HepG2 (cell line): ENCODE measurements around the gene CCDC142. TPM values are rescaled to one million over a fixed set of nuclear protein-coding genes. Genes with fewer than 3 reads are reported as not detected.

Experiments used
- AGO2 ChIP-seq: fragments of 200-400 bp; formaldehyde crosslinking; optimal IDR thresholded peaks from 2 replicates; pipeline ENCODE3; 2017; ENCODE audit warnings: mild to moderate bottlenecking, low read depth, low read length, moderate library complexity
- DR1 ChIP-seq: sonication (generic); formaldehyde crosslinking; IDR thresholded peaks from 2 replicates; pipeline ENCODE4 v1.8.0; 2021; ENCODE audit warnings: mild to moderate bottlenecking, missing genetic modification reagents, inconsistent platforms
- GTF2F1 ChIP-seq: fragments of 150-350 bp; IDR thresholded peaks from 2 replicates; pipeline ENCODE4 v1.6.1; 2014; ENCODE audit warnings: low read length
- HOXA9 ChIP-seq: sonication (generic); formaldehyde crosslinking; IDR thresholded peaks from 2 replicates; pipeline ENCODE4 v1.8.1; 2022; ENCODE audit warnings: missing genetic modification reagents, mild to moderate bottlenecking, moderate library complexity, borderline replicate concordance
- MLLT10 ChIP-seq: sonication (generic); formaldehyde crosslinking; IDR thresholded peaks from 2 replicates; pipeline ENCODE4 v1.4.0; 2020; ENCODE audit warnings: missing genetic modification reagents
- NFKB2 ChIP-seq: sonication (generic); formaldehyde crosslinking; IDR thresholded peaks from 2 replicates; pipeline ENCODE4 v1.4.0; 2020; ENCODE audit warnings: missing genetic modification reagents, borderline replicate concordance
- POLR2AphosphoS5 ChIP-seq: IDR thresholded peaks from 2 replicates; pipeline ENCODE4 v1.6.1; 2012; ENCODE audit warnings: low read depth, low read length
- RARA ChIP-seq: IDR thresholded peaks from 2 replicates; pipeline ENCODE4 v1.6.1; 2016; ENCODE audit warnings: missing genetic modification reagents, missing compliant biosample characterization
- SNAPC2 ChIP-seq: sonication (generic); formaldehyde crosslinking; IDR thresholded peaks from 2 replicates; pipeline ENCODE4 v1.8.1; 2022; ENCODE audit warnings: mild to moderate bottlenecking, missing genetic modification reagents
- SRY ChIP-seq: sonication (generic); formaldehyde crosslinking; IDR thresholded peaks from 2 replicates; pipeline ENCODE4 v1.8.0; 2022; ENCODE audit warnings: mild to moderate bottlenecking, missing genetic modification reagents
- ZBTB39 ChIP-seq: sonication (generic); formaldehyde crosslinking; IDR thresholded peaks from 2 replicates; pipeline ENCODE4 v1.5.0; 2020; ENCODE audit warnings: missing genetic modification reagents
- ZC3H13 ChIP-seq: sonication (generic); formaldehyde crosslinking; IDR thresholded peaks from 2 replicates; pipeline ENCODE4 v1.8.1; 2023; ENCODE audit warnings: mild to moderate bottlenecking, missing genetic modification reagents, moderate library complexity
- ZFP1 ChIP-seq: IDR thresholded peaks from 2 replicates; pipeline ENCODE4 v1.6.1; 2016
- ZNF30 ChIP-seq: sonication (generic); formaldehyde crosslinking; IDR thresholded peaks from 2 replicates; pipeline ENCODE4 v1.5.0; 2020; ENCODE audit warnings: mild to moderate bottlenecking, missing genetic modification reagents
- ZNF326 ChIP-seq: sonication (generic); formaldehyde crosslinking; IDR thresholded peaks from 2 replicates; pipeline ENCODE4 v1.4.0; 2020; ENCODE audit warnings: missing genetic modification reagents, borderline replicate concordance
- ZNF446 ChIP-seq: sonication (generic); formaldehyde crosslinking; IDR thresholded peaks from 2 replicates; pipeline ENCODE4 v1.5.0; 2020; ENCODE audit warnings: mild to moderate bottlenecking, missing genetic modification reagents
- ZNF557 ChIP-seq: sonication (generic); formaldehyde crosslinking; IDR thresholded peaks from 2 replicates; pipeline ENCODE4 v1.4.0; 2020; ENCODE audit warnings: missing genetic modification reagents
- ZNF784 ChIP-seq: sonication (generic); formaldehyde crosslinking; IDR thresholded peaks from 2 replicates; pipeline ENCODE4 v1.5.1; 2020; ENCODE audit warnings: missing genetic modification reagents, mild to moderate bottlenecking, borderline replicate concordance
- ZSCAN20 ChIP-seq: sonication (generic); formaldehyde crosslinking; IDR thresholded peaks from 2 replicates; pipeline ENCODE4 v1.4.0; 2020; ENCODE audit warnings: missing genetic modification reagents, mild to moderate bottlenecking, borderline replicate concordance
- ZUFSP ChIP-seq: sonication (generic); formaldehyde crosslinking; IDR thresholded peaks from 2 replicates; pipeline ENCODE4 v1.9.0; 2021; ENCODE audit warnings: missing genetic modification reagents, mild to moderate bottlenecking, borderline replicate concordance
- polyA plus RNA-seq, 8 experiments: library from polyadenylated mRNA; depleted of rRNA in 3 of 8; stranded (reverse) in 7 of 8; unstranded in 1 of 8; fragments of >200 nt; fragmentation: Illumina TruSeq in 4 of 8; extraction: Trizol in 4 of 8; gene quantifications; 2 replicates each; pipeline versions ENCODE4 v1.2.1 to v1.2.3, GENCODE V29; 2011 to 2016; ENCODE audit warnings: low read depth in 4 of 8, missing spikeins in 1 of 8, mixed read lengths in 1 of 8; ENCODE audit not compliant: insufficient read depth in 1 of 8
- total RNA-seq, 5 experiments: library from RNA; depleted of rRNA; stranded (reverse); fragments of >200 nt; fragmentation: Illumina TruSeq; extraction: Trizol; gene quantifications; 2 replicates each; pipeline ENCODE4 v1.2.3, GENCODE V29; 2016; ENCODE audit warnings: low read depth in 1 of 5
- TF ChIP-seq, protein P1 (sequence below): sonication (generic); formaldehyde crosslinking; IDR thresholded peaks from 2 replicates; pipeline ENCODE4 v1.8.1; 2023; ENCODE audit warnings: mild to moderate bottlenecking, moderate library complexity, missing genetic modification reagents
- TF ChIP-seq, protein P2 (sequence below): sonication (generic); formaldehyde crosslinking; IDR thresholded peaks from 2 replicates; pipeline ENCODE4 v1.5.0; 2020; ENCODE audit warnings: missing genetic modification reagents

CCDC142 gene
- total and polyA plus RNA-seq, 2 of the 13 experiments (the other 11 are each of a cell fraction or from before 2014, with no cell fraction given), result 14.7 to 30.4 TPM

DNA sequence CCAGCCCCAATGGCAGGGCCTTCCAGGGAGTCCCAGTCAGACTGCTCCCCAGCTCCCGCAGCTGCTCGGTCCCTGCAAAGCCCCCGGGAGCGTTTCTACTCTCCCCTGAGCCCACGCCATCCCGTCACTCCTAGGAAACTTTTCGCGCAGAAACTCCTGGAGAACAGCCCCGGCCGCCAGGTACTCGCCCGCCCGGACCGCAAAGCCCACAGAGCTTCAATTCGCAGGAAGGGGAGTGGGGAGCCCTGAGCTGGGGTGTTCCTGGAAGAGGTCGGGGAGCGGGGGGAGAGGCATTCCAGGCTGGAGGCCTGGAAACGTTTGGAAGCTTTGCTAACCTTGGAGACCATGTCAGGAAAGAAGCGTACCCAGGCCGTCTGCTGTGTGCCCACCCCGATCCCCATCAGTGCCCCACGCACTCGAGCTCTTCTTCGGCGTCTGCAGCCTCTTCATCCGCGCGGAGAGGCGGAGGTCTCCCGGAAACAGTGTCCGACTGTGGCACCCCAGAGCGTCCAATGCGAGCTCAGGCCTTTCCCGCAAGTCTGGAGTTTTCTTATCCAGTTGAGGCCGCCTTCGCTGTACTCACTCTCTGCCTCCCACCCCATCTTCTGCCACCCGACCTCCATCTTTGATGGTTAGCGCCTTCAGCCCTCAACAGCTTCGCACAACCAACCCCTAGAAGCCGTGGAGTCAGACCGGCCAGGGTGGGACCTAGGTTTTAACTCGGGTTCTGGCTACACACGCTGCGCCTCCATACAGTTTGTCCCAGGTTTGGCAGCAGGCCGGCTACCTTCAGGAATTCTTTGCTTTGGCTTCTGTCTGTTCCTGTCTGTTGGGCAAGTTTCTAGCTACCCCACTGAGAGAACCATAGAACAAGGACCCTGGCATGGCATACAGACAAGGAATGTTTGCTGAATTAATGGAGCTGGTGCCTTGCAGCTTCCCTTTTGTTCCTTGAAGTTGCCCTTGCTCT lies 21.0 kb upstream of the CCDC142 start (continued):
- TF ChIP-seq ZBTB39 (CRISPR knock-in tag) (no peak), POLR2AphosphoS5 (peak; percentile 35; the same call in 1 of the 2 replicates), AGO2 (peak; percentile 12), ZNF326 (no peak), ZNF30 (CRISPR knock-in tag) (no peak), MLLT10 (CRISPR knock-in tag) (0 out of 2 replicates have a peak, but pooled peaks have one; percentile 9), ZC3H13 (CRISPR knock-in tag) (peak; percentile 65; the same call in 1 of the 2 replicates), SNAPC2 (CRISPR knock-in tag) (no peak), ZNF446 (CRISPR knock-in tag) (no peak), SRY (CRISPR knock-in tag) (peak; percentile 47; the same call in 1 of the 2 replicates), RARA (CRISPR knock-in tag) (no peak), NFKB2 (peak; percentile 59; the same call in 1 of the 2 replicates), GTF2F1 (no peak), HOXA9 (CRISPR knock-in tag) (no peak), ZNF784 (CRISPR knock-in tag) (peak; percentile 15), DR1 (CRISPR knock-in tag) (peak; percentile 18; the same call in 1 of the 2 replicates), ZNF557 (CRISPR knock-in tag) (0 out of 2 replicates have a peak, but pooled peaks have one; percentile 2), ZUFSP (CRISPR knock-in tag) (no peak), ZFP1 (CRISPR knock-in tag) (no peak), ZSCAN20 (0 out of 2 replicates have a peak, but pooled peaks have one; percentile 35)
- TF ChIP-seq, protein P1, sequence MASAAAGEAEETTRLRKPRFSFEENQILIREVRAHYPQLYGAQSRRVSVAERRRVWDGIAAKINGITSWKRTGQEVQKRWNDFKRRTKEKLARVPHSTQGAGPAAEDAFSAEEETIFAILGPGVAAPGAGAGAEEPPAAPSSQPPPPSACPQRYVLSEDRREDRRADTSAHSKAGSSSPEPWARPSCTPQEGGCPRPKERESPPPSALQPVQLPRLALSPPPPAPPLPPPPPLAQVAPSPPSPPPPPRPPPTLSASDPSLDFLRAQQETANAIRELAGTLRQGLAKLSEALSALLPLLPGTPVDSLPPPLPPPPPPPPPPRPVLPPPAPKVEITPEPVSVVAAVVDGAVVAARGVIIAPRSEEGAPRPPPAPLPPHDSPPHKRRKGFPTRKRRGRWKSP (CRISPR knock-in tag), result peak; percentile 37; the same call in 1 of the 2 replicates
- TF ChIP-seq, protein P2, sequence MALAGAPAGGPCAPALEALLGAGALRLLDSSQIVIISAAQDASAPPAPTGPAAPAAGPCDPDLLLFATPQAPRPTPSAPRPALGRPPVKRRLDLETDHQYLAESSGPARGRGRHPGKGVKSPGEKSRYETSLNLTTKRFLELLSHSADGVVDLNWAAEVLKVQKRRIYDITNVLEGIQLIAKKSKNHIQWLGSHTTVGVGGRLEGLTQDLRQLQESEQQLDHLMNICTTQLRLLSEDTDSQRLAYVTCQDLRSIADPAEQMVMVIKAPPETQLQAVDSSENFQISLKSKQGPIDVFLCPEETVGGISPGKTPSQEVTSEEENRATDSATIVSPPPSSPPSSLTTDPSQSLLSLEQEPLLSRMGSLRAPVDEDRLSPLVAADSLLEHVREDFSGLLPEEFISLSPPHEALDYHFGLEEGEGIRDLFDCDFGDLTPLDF (CRISPR knock-in tag), result 0 out of 2 replicates have a peak, but pooled peaks have one; percentile 7
